CD14-positive monocyte (primary cell): ENCODE results near the gene MTA2. TPM values are rescaled to one million over a fixed set of nuclear protein-coding genes. Genes with fewer than 3 reads are reported as not detected.
A peak's percentile ranks its signal among the peaks of the same experiment; 100 is the strongest.

ENCODE experiments used
- DNase-seq, 3 donors: peaks; one replicate each; pipeline ENCODE4 v3.0.0-alpha.2; 2011 to 2022
- H2AFZ ChIP-seq: 2 replicates; pipeline ENCODE4 v1.6.0; 2012; ENCODE audit warnings: mild to moderate bottlenecking, low read depth, low read length, inconsistent platforms; ENCODE audit not compliant: insufficient read depth, poor library complexity, severe bottlenecking
- H3K27ac ChIP-seq, 2 donors: 1 replicate in 1 of 2; 2 replicates in 1 of 2; pipeline ENCODE4 v1.5.1; 2012 to 2013; ENCODE audit warnings: low read length in 2 of 2, control low read depth in 1 of 2, inconsistent platforms in 1 of 2, low read depth in 1 of 2, mild to moderate bottlenecking in 1 of 2
- H3K27me3 ChIP-seq, 2 donors: one replicate each; pipeline versions ENCODE4 v1.6.0 to v1.6.1; 2011 to 2013; ENCODE audit warnings: low read length in 2 of 2; ENCODE audit not compliant: control insufficient read depth in 2 of 2, insufficient read depth in 2 of 2
- H3K36me3 ChIP-seq, 2 donors: replicated peaks in 1 of 2; 1 replicate in 1 of 2; 2 replicates in 1 of 2; pipeline versions ENCODE4 v1.5.1 to v1.6.1; 2012 to 2013; ENCODE audit warnings: low read length in 2 of 2, control low read depth in 1 of 2, inconsistent platforms in 1 of 2, mild to moderate bottlenecking in 1 of 2; ENCODE audit not compliant: insufficient read depth in 2 of 2, control insufficient read depth in 1 of 2
- H3K4me1 ChIP-seq, 2 donors: 1 replicate in 1 of 2; 2 replicates in 1 of 2; pipeline versions ENCODE4 v1.5.1 to v1.6.1; 2012 to 2013; ENCODE audit warnings: low read length in 2 of 2, control low read depth in 1 of 2, inconsistent platforms in 1 of 2, mild to moderate bottlenecking in 1 of 2, moderate library complexity in 1 of 2; ENCODE audit not compliant: insufficient read depth in 2 of 2, control insufficient read depth in 1 of 2
- H3K4me2 ChIP-seq: replicated peaks from 2 replicates; pipeline ENCODE3; 2012; ENCODE audit warnings: low read length, moderate library complexity, mild to moderate bottlenecking; ENCODE audit not compliant: poor library complexity, severe bottlenecking; ENCODE audit errors: extremely low read depth
- H3K4me3 ChIP-seq, 3 experiments: fragments of 200-600 bp in 1 of 3; sonication (generic) in 1 of 3; replicated peaks in 1 of 3; 1 replicate in 2 of 3; 2 replicates in 1 of 3; pipeline ENCODE4 v1.5.1; 2011 to 2013; ENCODE audit warnings: low read length in 3 of 3, mild to moderate bottlenecking in 3 of 3, control low read depth in 2 of 3, low read depth in 2 of 3, inconsistent platforms in 1 of 3, moderate library complexity in 1 of 3
- H3K79me2 ChIP-seq: 2 replicates; pipeline ENCODE4 v1.6.0; 2012; ENCODE audit warnings: mild to moderate bottlenecking, control low read depth, inconsistent platforms, low read length, moderate library complexity; ENCODE audit not compliant: insufficient read depth
- H3K9ac ChIP-seq: 2 replicates; pipeline ENCODE4 v1.6.0; 2017; ENCODE audit warnings: low read length, mild to moderate bottlenecking; ENCODE audit not compliant: insufficient read depth, poor library complexity, severe bottlenecking
- H3K9me3 ChIP-seq, 2 donors: replicated peaks in 1 of 2; 1 replicate in 1 of 2; 2 replicates in 1 of 2; pipeline versions ENCODE4 v1.5.1 to v1.6.1; 2012 to 2013; ENCODE audit warnings: low read length in 2 of 2, control low read depth in 1 of 2; ENCODE audit not compliant: control insufficient read depth in 1 of 2, insufficient read depth in 1 of 2
- H4K20me1 ChIP-seq: 2 replicates; pipeline ENCODE4 v1.6.0; 2012; ENCODE audit warnings: mild to moderate bottlenecking, low read length, control low read depth, moderate library complexity; ENCODE audit not compliant: insufficient read depth
- H3K27ac Mint-ChIP-seq, 7 donors: one replicate each; pipeline ENCODE4 v1.8.0; 2020; ENCODE audit warnings: mild to moderate bottlenecking in 7 of 7, mixed read lengths in 7 of 7, moderate library complexity in 6 of 7, inconsistent platforms in 2 of 7
- H3K27me3 Mint-ChIP-seq, 3 donors: one replicate each; pipeline ENCODE4 v1.8.0; 2021 to 2022; ENCODE audit warnings: low read depth in 3 of 3, mild to moderate bottlenecking in 3 of 3, mixed read lengths in 3 of 3, moderate library complexity in 3 of 3, inconsistent platforms in 1 of 3
- H3K36me3 Mint-ChIP-seq, 2 donors: one replicate each; pipeline ENCODE4 v1.8.0; 2020; ENCODE audit warnings: mixed read lengths in 2 of 2, inconsistent platforms in 1 of 2, mild to moderate bottlenecking in 1 of 2
- H3K4me1 Mint-ChIP-seq: one replicate; pipeline ENCODE4 v1.8.0; 2020; ENCODE audit warnings: mild to moderate bottlenecking, mixed read lengths
- H3K4me3 Mint-ChIP-seq, 2 donors: one replicate each; pipeline ENCODE4 v1.8.0; 2020; ENCODE audit warnings: mild to moderate bottlenecking in 2 of 2, mixed read lengths in 2 of 2, moderate library complexity in 1 of 2
- H3K9me3 Mint-ChIP-seq, 7 donors: one replicate each; pipeline ENCODE4 v1.8.0; 2020 to 2022; ENCODE audit warnings: mixed read lengths in 7 of 7, mild to moderate bottlenecking in 6 of 7, moderate library complexity in 6 of 7, inconsistent platforms in 2 of 7
- WGBS: methylation state at CpG from one replicate; pipeline ENCODE4 v1.1.5; 2013; ENCODE audit warnings: missing lambda C conversion rate; ENCODE audit not compliant: insufficient coverage; 5-methylcytosine and 5-hydroxymethylcytosine counted together
- intact Hi-C, 2 donors: fragments of 100-400 bp; cut with micrococcal nuclease; formaldehyde crosslinking; loops; one replicate each; pipeline versions ENCODE4 v1.15.0 to v1.15.1; 2023
- polyA plus RNA-seq, 3 donors: library from polyadenylated mRNA; depleted of rRNA in 1 of 3; unstranded in 2 of 3; stranded (reverse) in 1 of 3; fragments of 300-500 nt in 2 of 3; fragments of >200 nt in 1 of 3; fragmentation: Illumina TruSeq in 2 of 3; gene quantifications; 1 replicate in 2 of 3; 2 replicates in 1 of 3; pipeline ENCODE4 v1.2.3, GENCODE V29; 2012 to 2021
- TF ChIP-seq, protein P1 (sequence below): fragments of 200-600 bp; IDR thresholded peaks from one replicate; pipeline ENCODE4 v1.8.0; 2022; ENCODE audit warnings: antibody characterized with exemption, mild to moderate bottlenecking

Gene MTA2
- polyA plus RNA-seq, 3 donors = 14.0 to 38.6 (median 17.6) TPM

DNA sequence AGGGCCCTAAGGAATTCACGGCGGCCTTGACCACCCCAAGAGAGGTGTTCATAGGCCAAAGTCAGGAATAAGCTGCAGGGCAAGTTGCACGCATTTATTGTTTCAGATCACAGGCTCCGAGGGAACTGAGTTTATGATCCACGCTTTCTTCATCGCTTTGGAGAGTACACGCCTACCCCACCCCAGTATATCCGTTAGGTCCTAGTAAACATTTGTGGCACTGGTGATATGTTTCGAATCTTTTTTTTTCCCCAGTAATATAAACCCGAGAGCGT is 43.9 kb upstream of the MTA2 start:
- 40% methylated on average over 4 of the region's 11 CpGs for WGBS

DNA sequence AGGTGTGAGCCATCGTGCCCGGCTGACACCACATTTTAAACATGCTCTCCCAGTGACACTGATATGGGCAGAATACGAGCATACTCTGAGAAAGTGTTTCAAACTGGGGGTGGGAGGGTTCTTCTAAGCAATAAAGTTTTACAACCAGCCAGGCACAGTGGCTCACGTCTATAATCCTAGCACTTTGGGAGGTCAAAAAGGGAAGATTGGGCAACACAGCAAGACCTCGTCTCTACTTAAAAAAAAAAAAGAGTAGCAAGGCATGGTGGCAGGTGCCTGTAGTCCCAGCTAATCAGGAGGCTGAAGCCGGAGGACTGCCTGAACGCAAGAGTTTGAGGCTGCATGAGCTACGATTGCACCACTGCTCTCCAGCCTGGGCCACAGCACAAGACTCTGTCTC is 42.6 kb upstream of the MTA2 start:
- H3K9ac ChIP-seq = no peak overlapping the region
- H3K4me3 Mint-ChIP-seq = no peak overlapping the region
- 96% methylated on average over 3 of the region's 8 CpGs for WGBS
- no peaks in the 10 kb centered on the region for H3K9me3 Mint-ChIP-seq
- H3K27ac ChIP-seq = peak overlapping the region in 1 of 2 donors; percentile 20
- H3K27me3 ChIP-seq = no peaks in the 10 kb centered on the region
- peak overlapping the region in 1 of 7 donors; percentile 3 for H3K27ac Mint-ChIP-seq
- no peak overlapping the region for H2AFZ ChIP-seq
- peaks cover 25% of the 10 kb centered on the region for H3K4me1 Mint-ChIP-seq
- no peak overlapping the region for H3K4me3 ChIP-seq
- peaks cover 4% of the 10 kb centered on the region for H4K20me1 ChIP-seq
- H3K9me3 ChIP-seq = no peaks in the 10 kb centered on the region
- peaks cover 20 to 42% of the 10 kb centered on the region in 2 donors for H3K36me3 Mint-ChIP-seq
- H3K4me1 ChIP-seq = peaks cover 16 to 24% of the 10 kb centered on the region in 2 donors
- peaks cover 75% of the 10 kb centered on the region for H3K79me2 ChIP-seq
- intact Hi-C loops = no loop called here
- TF ChIP-seq, protein P1, sequence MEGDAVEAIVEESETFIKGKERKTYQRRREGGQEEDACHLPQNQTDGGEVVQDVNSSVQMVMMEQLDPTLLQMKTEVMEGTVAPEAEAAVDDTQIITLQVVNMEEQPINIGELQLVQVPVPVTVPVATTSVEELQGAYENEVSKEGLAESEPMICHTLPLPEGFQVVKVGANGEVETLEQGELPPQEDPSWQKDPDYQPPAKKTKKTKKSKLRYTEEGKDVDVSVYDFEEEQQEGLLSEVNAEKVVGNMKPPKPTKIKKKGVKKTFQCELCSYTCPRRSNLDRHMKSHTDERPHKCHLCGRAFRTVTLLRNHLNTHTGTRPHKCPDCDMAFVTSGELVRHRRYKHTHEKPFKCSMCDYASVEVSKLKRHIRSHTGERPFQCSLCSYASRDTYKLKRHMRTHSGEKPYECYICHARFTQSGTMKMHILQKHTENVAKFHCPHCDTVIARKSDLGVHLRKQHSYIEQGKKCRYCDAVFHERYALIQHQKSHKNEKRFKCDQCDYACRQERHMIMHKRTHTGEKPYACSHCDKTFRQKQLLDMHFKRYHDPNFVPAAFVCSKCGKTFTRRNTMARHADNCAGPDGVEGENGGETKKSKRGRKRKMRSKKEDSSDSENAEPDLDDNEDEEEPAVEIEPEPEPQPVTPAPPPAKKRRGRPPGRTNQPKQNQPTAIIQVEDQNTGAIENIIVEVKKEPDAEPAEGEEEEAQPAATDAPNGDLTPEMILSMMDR = no peak
- no peak overlapping the region for H3K4me2 ChIP-seq
- peaks cover 0 to 4% (median 0%) of the 10 kb centered on the region in 3 donors for H3K27me3 Mint-ChIP-seq
- peaks cover 20 to 44% of the 10 kb centered on the region in 2 donors for H3K36me3 ChIP-seq
- no peak for DNase-seq

More for the DNA sequence above, 43.9 kb upstream of the MTA2 start:
- H3K4me3 ChIP-seq = peak overlapping the region; percentile 91 to 99 (median 91)
- intact Hi-C loops = loop anchor here in 1 of 2 donors (5.0 kb wide), 1 partner anchor 43 kb away; the partner anchor contains the start of gene MTA2
- no peaks in the 10 kb centered on the region for H3K27me3 ChIP-seq
- peak overlapping the region; percentile 98 for H3K4me2 ChIP-seq
- H3K27ac ChIP-seq = peak overlapping the region; percentile 74 to 90
- DNase-seq = no peak
- TF ChIP-seq, protein P1 = no peak
- H4K20me1 ChIP-seq = peaks cover 4% of the 10 kb centered on the region
- H3K36me3 ChIP-seq = peaks cover 25 to 45% of the 10 kb centered on the region in 2 donors
- peak overlapping the region; percentile 84 for H2AFZ ChIP-seq
- H3K79me2 ChIP-seq = peaks cover 72% of the 10 kb centered on the region
- peak overlapping the region; percentile 87 to 94 for H3K4me3 Mint-ChIP-seq
- peak overlapping the region; percentile 96 for H3K9ac ChIP-seq
- H3K36me3 Mint-ChIP-seq = peaks cover 20 to 41% of the 10 kb centered on the region in 2 donors
- H3K27ac Mint-ChIP-seq = peak overlapping the region; percentile 85 to 98 (median 91)
- peaks cover 0 to 4% (median 0%) of the 10 kb centered on the region in 3 donors for H3K27me3 Mint-ChIP-seq
- H3K9me3 Mint-ChIP-seq = no peaks in the 10 kb centered on the region
- peaks cover 16 to 24% of the 10 kb centered on the region in 2 donors for H3K4me1 ChIP-seq
- H3K4me1 Mint-ChIP-seq = peaks cover 21% of the 10 kb centered on the region
- H3K9me3 ChIP-seq = no peaks in the 10 kb centered on the region
